ENCODE results near the gene TRPC4. TPM values are rescaled to one million over a fixed set of nuclear protein-coding genes. Genes with fewer than 3 reads are reported as not detected.

Gene TRPC4
- total RNA-seq, 3 donors from 2014 or later = 0.29 to 0.98 (median 0.32) TPM

GRCh38 chr13:37652596-37652995, 217.0 kb downstream of the TRPC4 start:
- Histone ChIP-seq H3K4me1 (no peaks in the 10 kb centered on the region), H3K27ac (no peak overlapping the region), H3K4me3 (no peak overlapping the region), H3K36me3 (no peaks in the 10 kb centered on the region), H3K27me3 (no peaks in the 10 kb centered on the region), H3K9me3 (no peaks in the 10 kb centered on the region)
- TF ChIP-seq, protein P1, sequence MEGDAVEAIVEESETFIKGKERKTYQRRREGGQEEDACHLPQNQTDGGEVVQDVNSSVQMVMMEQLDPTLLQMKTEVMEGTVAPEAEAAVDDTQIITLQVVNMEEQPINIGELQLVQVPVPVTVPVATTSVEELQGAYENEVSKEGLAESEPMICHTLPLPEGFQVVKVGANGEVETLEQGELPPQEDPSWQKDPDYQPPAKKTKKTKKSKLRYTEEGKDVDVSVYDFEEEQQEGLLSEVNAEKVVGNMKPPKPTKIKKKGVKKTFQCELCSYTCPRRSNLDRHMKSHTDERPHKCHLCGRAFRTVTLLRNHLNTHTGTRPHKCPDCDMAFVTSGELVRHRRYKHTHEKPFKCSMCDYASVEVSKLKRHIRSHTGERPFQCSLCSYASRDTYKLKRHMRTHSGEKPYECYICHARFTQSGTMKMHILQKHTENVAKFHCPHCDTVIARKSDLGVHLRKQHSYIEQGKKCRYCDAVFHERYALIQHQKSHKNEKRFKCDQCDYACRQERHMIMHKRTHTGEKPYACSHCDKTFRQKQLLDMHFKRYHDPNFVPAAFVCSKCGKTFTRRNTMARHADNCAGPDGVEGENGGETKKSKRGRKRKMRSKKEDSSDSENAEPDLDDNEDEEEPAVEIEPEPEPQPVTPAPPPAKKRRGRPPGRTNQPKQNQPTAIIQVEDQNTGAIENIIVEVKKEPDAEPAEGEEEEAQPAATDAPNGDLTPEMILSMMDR (IDR thresholded peaks at IDR 0.05) = no peak
- TF ChIP-seq POLR2AphosphoS5 (IDR thresholded peaks at IDR 0.05) = no peak
- TF ChIP-seq POLR2A (IDR thresholded peaks at IDR 0.05) = no peak
- DNase-seq (ENCODE audit: low spot score in 2 of 2) = no peak
- intact Hi-C loops (cut with DNase I; ENCODE audit: low total_unique reads) = no loop called here

GRCh38 chr13:37651891-37652290, 217.7 kb downstream of the TRPC4 start:
- Histone ChIP-seq H3K4me3 (no peak overlapping the region), H3K27ac (no peak overlapping the region), H3K36me3 (no peaks in the 10 kb centered on the region), H3K27me3 (no peaks in the 10 kb centered on the region), H3K4me1 (no peaks in the 10 kb centered on the region), H3K9me3 (no peaks in the 10 kb centered on the region)
- intact Hi-C loops (cut with DNase I; ENCODE audit: low total_unique reads) = no loop called here
- no peak for TF ChIP-seq POLR2A (IDR thresholded peaks at IDR 0.05)
- TF ChIP-seq, protein P1 (IDR thresholded peaks at IDR 0.05) = no peak
- no peak for DNase-seq (ENCODE audit: low spot score in 2 of 2)

- no peak for DNase-seq (ENCODE audit: low spot score in 2 of 2)
- no peaks in the 10 kb centered on the region for H3K9me3 ChIP-seq
- H3K27ac ChIP-seq = no peak overlapping the region
- no peaks in the 10 kb centered on the region for H3K4me1 ChIP-seq
- no peak for TF ChIP-seq POLR2A (IDR thresholded peaks at IDR 0.05)
- TF ChIP-seq, protein P1 (IDR thresholded peaks at IDR 0.05) = no peak
- no peak for TF ChIP-seq POLR2AphosphoS5 (IDR thresholded peaks at IDR 0.05)
- H3K36me3 ChIP-seq = no peaks in the 10 kb centered on the region
- H3K27me3 ChIP-seq = peaks cover 0 to 3% of the 10 kb centered on the region in 2 donors
- intact Hi-C loops (cut with DNase I; ENCODE audit: low total_unique reads) = no loop called here
- no peak overlapping the region for H3K4me3 ChIP-seq
These were observed 221.0 kb downstream of the TRPC4 start for GRCh38 chr13:37648609-37649008.

- no peaks in the 10 kb centered on the region for H3K4me1 ChIP-seq
- H3K4me3 ChIP-seq = no peak overlapping the region
- H3K27ac ChIP-seq = no peak overlapping the region
- no peak for DNase-seq (ENCODE audit: low spot score in 2 of 2)
- H3K9me3 ChIP-seq = no peaks in the 10 kb centered on the region
- peaks cover 0 to 3% of the 10 kb centered on the region in 2 donors for H3K27me3 ChIP-seq
- no peaks in the 10 kb centered on the region for H3K36me3 ChIP-seq
- intact Hi-C loops (cut with DNase I; ENCODE audit: low total_unique reads) = no loop called here
- TF ChIP-seq, protein P1 (IDR thresholded peaks at IDR 0.05) = no peak
- TF ChIP-seq POLR2AphosphoS5 (IDR thresholded peaks at IDR 0.05) (no peak), POLR2A (IDR thresholded peaks at IDR 0.05) (no peak)
These were observed 222.4 kb downstream of the TRPC4 start for GRCh38 chr13:37647031-37647650.

DNA sequence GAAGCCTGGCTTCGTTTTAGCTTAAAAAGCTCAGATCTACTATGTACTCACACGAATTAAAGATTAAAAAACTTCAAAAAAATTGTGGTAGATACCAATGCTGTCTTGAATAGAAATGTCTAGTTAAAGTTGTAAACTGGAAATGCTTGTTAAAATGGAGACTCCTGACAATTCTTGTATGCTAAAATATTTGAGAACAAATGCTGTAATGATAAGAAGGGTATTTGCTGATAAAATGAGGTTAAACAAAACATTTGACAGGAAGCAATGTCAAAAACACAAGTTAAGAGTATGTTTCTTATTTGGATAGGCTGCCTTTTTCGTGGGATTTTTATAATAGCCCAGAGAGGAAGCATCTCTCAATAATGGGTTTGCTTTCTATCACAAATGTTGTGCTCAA, 223.0 kb downstream of the TRPC4 start:
- no peak for TF ChIP-seq POLR2AphosphoS5 (IDR thresholded peaks at IDR 0.05)
- no peak for TF ChIP-seq POLR2A (IDR thresholded peaks at IDR 0.05)
- TF ChIP-seq, protein P1 (IDR thresholded peaks at IDR 0.05) = no peak
- no peaks in the 10 kb centered on the region for H3K36me3 ChIP-seq
- no peak overlapping the region for H3K4me3 ChIP-seq
- H3K27ac ChIP-seq = no peak overlapping the region
- peaks cover 0 to 3% of the 10 kb centered on the region in 2 donors for H3K27me3 ChIP-seq
- DNase-seq (ENCODE audit: low spot score in 2 of 2) = no peak
- intact Hi-C loops (cut with DNase I; ENCODE audit: low total_unique reads) = no loop called here
- H3K4me1 ChIP-seq = no peaks in the 10 kb centered on the region
- H3K9me3 ChIP-seq = no peaks in the 10 kb centered on the region
